LNCAP (cell line): ENCODE results near the gene MICAL2.

Experiments
- TF ChIP-seq, protein P1 (sequence below): fragments of 450-650 bp; IDR thresholded peaks from 2 replicates; pipeline ENCODE4 v1.5.1; 2017; ENCODE audit warnings: mild to moderate bottlenecking

The MICAL2 gene

DNA sequence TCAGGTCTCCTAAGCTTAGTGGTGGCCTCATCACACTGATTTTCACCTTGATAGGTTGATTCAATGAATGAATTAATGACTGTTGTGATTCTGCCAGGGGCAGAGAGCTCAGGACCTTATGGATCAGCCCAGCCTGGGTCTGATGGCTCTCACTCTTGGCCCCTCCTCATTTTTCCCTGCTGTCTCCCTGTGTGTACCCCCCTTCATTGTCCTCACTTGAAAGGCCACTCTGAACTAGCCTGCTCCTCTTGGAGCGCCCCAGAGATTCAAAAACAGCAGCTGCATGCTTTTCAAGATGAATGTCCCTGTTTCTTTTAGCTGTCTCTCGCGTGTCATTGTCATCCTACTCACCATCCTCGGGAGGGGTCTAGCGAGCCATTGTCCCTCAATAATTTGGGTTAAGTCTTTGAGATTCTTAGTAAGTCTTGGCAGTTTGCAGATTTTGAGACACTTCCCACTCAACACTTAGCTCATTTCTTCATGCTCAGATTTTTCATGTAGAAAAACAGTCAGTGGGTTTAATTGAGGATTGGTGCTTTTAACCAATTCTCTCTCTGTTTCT lies 42.5 kb upstream of the MICAL2 start:
- TF ChIP-seq, protein P1, sequence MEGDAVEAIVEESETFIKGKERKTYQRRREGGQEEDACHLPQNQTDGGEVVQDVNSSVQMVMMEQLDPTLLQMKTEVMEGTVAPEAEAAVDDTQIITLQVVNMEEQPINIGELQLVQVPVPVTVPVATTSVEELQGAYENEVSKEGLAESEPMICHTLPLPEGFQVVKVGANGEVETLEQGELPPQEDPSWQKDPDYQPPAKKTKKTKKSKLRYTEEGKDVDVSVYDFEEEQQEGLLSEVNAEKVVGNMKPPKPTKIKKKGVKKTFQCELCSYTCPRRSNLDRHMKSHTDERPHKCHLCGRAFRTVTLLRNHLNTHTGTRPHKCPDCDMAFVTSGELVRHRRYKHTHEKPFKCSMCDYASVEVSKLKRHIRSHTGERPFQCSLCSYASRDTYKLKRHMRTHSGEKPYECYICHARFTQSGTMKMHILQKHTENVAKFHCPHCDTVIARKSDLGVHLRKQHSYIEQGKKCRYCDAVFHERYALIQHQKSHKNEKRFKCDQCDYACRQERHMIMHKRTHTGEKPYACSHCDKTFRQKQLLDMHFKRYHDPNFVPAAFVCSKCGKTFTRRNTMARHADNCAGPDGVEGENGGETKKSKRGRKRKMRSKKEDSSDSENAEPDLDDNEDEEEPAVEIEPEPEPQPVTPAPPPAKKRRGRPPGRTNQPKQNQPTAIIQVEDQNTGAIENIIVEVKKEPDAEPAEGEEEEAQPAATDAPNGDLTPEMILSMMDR: no peak

DNA sequence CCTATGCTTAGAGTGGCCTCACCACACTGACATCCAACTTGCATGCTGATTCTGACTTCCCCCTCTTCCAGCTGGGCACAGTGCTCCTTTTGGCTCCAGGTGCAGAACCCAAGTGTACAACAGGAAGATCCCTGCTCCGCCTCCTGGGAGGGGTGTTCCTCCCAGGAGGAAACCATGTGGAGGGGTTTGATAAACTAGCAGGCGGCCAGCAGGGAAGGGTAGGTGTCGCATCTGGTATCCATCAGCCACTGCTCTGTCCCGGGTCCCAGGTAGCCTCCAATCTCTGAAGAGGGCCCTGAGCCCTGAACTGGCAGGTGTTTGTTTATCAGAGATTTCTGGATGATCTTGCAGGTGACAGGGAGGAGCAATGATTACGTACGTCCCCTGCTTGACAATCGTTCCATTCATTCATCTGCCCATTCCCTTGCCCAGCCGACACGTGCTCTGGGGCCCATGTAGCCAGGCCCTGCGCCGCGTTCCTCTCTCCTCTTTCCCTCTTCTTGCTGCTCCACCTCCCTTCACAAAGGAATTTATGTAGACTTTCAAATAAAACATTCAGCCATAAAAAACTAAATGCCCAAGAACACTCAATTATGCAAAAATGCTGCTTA lies 41.2 kb upstream of the MICAL2 start:
- TF ChIP-seq, protein P1: no peak

DNA sequence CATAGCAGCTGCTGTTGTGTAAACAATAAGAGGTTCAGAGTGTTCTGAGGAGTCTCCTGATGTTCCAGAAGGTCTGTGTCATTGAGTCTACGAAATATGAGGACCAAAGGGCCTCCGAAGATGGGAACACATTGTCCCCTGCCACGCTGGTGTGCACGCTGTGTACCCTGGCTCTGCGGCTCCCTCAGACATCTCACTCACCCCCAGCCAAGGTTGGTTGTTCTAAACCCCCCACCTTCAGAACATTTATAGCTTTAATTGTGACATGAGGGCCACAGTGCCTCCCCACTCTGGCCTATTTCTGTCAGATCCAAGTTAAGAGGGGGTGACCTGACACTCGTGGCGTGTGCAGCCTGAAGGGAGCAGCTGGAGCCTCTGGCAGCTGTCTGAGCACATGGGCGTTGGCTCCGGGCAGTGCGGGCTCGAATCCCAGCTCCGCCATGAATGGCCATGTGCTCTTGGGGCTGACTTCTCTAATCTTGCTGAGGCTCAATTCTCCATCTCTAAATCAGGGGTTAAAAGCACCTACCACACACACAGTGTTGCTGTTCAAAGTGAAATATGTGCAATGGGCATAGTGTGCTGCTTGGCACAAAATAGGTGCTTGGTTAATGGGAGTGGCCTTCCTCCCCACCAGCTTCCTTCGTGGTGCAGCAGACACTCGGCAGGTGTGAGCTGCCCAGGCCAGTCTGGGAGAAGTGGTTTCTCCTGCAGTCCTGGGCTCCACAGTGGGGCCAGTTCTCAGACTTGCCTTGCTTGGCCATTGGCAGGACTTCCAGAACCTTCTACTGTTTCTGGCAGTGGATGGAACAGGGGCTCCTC lies 39.7 kb upstream of the MICAL2 start:
- TF ChIP-seq, protein P1: no peak

DNA sequence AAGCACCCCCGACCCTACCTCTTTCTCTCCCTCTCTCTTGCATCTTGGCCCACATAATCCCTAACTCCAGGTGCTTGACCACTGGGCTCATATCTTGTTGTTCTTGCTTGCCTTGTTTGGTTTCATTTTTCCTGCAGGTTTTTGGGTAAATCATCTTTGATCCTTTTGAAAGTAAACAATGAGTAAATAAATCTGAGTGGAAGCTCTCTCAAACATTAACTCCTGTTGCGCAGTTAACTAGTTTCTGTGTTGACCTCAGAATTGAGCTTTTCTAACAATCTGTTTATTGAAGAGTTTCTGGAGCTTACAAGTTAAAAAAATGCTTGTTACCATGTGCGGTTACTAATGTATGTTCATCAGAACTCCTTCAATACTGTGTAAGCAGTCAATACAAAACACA lies 38.8 kb upstream of the MICAL2 start:
- TF ChIP-seq, protein P1: no peak

DNA sequence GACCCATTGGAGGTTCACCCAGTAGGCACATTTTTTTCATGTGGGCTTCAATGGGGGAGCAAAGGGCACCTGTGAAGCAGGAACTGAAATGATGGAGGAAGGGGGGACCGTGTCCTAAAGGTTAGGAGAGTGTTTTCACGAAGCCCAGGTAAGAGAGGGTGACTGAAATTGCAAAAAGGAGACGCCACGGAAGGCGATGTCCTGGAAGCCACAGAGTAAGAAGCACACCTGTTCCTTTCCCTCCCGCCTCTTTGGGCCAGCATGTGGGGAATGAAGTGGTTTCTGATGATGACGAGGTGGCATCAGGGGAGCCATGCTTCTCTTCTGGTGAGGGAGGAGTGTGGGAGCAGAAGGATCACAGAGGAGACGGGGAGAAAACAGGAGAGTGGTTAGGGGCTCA lies 37.0 kb upstream of the MICAL2 start:
- TF ChIP-seq, protein P1: no peak

DNA sequence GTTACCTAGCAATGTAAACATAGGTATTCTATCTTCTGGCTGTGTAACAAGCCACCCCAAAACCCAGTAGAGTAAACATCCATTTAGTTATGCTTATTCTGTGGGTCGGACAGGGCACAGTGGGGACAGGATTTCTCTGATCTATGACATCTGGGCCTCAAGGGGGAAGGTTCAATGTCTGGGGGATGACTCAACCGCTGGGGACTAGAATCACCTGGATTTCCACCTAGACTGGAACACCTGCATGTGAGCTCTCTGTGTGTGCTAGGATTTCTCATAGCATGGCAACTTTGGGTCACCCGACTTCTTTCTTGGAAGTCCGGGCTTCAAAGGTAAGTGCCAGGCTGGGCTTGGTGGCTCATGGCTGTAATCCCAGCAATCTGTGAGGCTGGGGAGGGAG lies 36.5 kb upstream of the MICAL2 start:
- TF ChIP-seq, protein P1: no peak

DNA sequence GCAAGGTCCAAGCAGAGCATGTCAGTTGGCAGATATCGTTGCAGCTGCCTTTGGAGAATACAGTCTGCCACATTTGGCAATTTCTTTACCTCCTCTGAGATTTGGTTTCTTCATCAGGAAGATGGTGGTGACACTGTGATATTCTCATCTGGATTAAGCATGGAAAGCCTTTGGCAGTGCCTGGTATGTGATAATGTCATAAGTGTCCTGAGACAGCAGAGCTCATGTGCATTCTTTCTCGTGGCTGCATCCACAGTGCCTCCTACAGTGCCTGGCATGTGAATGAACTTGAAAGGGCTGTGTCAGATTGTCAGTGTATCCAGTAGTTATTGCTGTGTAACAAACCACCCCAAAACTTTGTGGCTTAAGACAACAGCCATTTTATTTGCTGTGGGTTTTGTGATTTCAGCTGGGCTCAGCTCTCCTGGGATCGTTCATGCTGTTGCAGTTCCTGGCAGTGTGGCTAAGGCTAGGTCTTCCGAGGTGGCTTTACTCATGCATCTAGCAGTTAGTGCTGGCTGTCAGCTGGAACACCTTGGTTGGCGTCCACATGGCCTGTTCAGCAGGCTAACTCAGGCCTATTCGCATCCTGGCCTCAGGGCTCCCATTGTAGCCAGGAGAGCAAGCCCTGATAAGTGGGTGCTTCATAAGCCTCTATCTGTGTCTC lies 35.7 kb upstream of the MICAL2 start:
- TF ChIP-seq, protein P1: no peak
